Activated naive CD4-positive, alpha-beta T cell treated with anti-CD3 and anti-CD28 coated beads for 36 hours (primary cell): ENCODE data around the gene WNT5A. TPM values are rescaled to one million over a fixed set of nuclear protein-coding genes. Genes with fewer than 3 reads are reported as not detected.

Experiments
- CTCF ChIA-PET: fragments of 350-600 bp; sonication (Branson Sonifier 250); formaldehyde crosslinking; loops from one replicate; lab custom pipeline; 2021; ENCODE audit warnings: antibody characterized with exemption; lab: Charles Lee
- DNase-seq: peaks from one replicate; pipeline ENCODE4 v3.0.0-alpha.2; 2020
- H3K27ac Mint-ChIP-seq: one replicate; pipeline ENCODE4 v1.8.0; 2021; ENCODE audit warnings: mild to moderate bottlenecking, mixed read lengths
- H3K27me3 Mint-ChIP-seq: one replicate; pipeline ENCODE4 v1.8.0; 2021; ENCODE audit warnings: low read depth, mixed read lengths
- H3K36me3 Mint-ChIP-seq: one replicate; pipeline ENCODE4 v1.8.0; 2021; ENCODE audit warnings: low read depth, mixed read lengths
- H3K4me1 Mint-ChIP-seq: one replicate; pipeline ENCODE4 v1.8.0; 2021; ENCODE audit warnings: low read depth, mixed read lengths
- H3K4me3 Mint-ChIP-seq: one replicate; pipeline ENCODE4 v1.8.0; 2021; ENCODE audit warnings: mild to moderate bottlenecking, moderate library complexity, mixed read lengths
- H3K9me3 Mint-ChIP-seq: one replicate; pipeline ENCODE4 v1.8.0; 2021; ENCODE audit warnings: mixed read lengths
- intact Hi-C: fragments of 100-400 bp; cut with micrococcal nuclease; formaldehyde crosslinking; loops from one replicate; pipeline ENCODE4 v1.15.1; 2023
- total RNA-seq, 2 experiments: library from RNA; stranded (reverse); gene quantifications; one replicate each; pipeline ENCODE4 v1.2.3, GENCODE V29; 2021

The WNT5A gene
- total RNA-seq, 2 experiments from 2014 or later, result not detected

DNA sequence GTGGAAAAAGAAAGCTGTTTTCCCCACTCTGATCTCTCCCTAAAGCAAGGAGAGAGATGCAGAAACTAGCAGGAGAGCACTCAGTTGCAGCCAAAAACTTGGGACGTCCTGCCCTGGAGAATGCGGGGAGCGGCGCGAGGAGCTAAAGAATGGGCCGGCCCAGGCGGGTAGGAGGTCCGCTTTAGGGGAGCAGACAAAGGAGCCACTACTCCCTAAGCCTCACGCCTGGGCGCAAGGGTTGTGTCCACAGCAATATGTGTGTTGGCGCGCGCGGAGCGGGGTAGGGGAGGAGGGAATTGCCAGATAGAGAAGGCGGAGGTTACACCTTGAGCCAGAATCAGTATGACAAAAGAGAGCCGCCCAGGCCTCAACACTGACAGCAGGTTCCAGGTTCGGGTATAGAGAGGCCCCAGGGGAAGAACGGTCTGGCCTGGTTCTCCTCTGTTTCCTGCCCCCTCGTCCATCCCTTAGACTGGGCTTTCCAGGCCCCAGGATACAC, 2.9 kb downstream of the WNT5A start:
- intact Hi-C loops, result loop anchor here (1.0 to 5.0 kb wide), 4 partner anchors 238 to 963 kb away; no protein-coding TSS in a partner anchor
- no peaks in the 10 kb centered on the region for H3K9me3 Mint-ChIP-seq
- H3K4me3 Mint-ChIP-seq, result no peak overlapping the region
- H3K36me3 Mint-ChIP-seq, result peaks cover 2% of the 10 kb centered on the region
- DNase-seq, result no peak
- peaks cover 28% of the 10 kb centered on the region for H3K4me1 Mint-ChIP-seq
- peaks cover 82% of the 10 kb centered on the region for H3K27me3 Mint-ChIP-seq
- CTCF ChIA-PET, result no interaction called here
- H3K27ac Mint-ChIP-seq, result no peak overlapping the region

DNA sequence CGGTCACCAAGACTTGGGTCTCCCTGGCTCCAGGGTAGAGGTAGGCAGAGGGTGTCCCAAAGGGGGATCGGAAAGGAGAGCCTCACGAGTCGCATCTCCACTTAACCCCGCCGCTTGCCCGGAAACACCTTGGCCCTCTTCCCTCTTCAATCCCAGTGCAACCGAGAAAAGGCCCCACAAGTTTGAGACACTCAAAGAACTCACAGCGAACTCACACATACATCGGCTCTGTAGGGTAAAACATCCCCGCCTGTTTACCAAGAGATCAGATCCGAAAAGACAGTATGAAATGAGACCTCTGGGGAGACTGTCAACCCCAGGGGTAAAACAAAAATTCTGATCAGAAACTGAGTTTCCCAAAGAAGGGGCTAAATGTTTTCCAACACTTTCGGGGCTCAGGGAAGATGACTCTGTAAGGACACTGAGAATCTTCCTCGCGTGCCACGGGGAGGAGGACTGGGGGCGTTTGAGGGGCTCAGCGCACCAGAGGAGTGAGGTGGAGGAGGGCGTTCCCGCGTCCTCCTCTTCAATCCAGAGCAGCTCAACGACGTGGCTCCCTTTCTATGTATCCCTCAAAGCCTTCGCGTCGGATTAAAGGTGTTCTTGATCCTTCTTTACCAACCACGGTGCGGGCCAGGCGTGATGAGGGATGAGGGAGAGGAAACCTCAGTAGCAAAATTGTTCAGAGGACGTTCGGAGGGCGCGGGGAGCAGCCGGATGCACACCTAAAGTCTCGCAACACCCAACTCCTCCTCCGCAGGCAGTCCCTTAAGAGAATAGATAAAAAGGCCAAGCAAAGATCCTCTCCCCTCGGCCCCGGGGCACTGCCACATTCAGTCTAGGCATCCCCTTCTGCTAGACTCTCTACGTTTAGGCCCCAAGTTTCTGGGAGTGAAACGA, 3.7 kb downstream of the WNT5A start:
- no peak for DNase-seq
- H3K27me3 Mint-ChIP-seq, result peaks cover 79% of the 10 kb centered on the region
- H3K27ac Mint-ChIP-seq, result no peak overlapping the region
- peaks cover 2% of the 10 kb centered on the region for H3K36me3 Mint-ChIP-seq
- H3K4me1 Mint-ChIP-seq, result peaks cover 24% of the 10 kb centered on the region
- intact Hi-C loops, result loop anchor here (1.0 to 5.0 kb wide), 4 partner anchors 239 to 964 kb away; no protein-coding TSS in a partner anchor
- no peak overlapping the region for H3K4me3 Mint-ChIP-seq
- no peaks in the 10 kb centered on the region for H3K9me3 Mint-ChIP-seq
- CTCF ChIA-PET, result no interaction called here

DNA sequence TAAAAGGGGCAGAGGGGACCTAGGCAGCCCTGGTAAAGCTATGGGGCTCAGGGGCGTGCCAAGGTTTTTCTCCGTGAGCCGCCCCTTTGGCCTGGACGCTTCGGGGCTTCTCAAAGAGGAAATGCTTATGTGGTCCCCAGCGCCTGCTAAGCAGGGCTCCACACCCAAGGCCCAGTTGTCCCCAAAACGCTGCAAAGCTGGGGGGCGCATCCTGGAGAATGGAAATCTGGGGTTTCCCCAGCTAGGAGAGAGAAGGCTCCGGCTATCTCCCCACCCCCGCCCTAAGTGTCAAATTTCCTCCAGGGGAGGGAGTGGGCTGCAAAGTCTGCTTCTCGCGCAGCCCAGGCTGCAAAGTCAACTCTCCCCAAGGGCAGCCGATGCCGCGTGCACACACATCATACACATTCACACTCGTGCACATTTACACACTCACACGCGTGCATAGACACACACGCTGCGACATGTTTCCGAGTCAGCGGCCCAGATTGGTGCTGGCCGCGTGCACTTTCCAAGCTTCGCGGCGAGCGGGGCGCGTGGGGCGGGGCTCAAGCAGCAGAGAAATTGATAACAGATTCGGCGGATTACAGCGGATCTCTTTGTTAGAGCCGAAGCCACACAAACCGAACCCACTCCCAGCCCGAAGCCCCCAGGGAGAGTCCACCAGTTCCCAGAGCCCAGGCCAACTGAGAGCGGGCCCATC, 4.5 kb downstream of the WNT5A start:
- intact Hi-C loops, result loop anchor here (5.0 kb wide), 1 partner anchor 965 kb away; no protein-coding TSS in a partner anchor
- Mint-ChIP-seq H3K4me3 (no peak overlapping the region), H3K27ac (no peak overlapping the region), H3K4me1 (peaks cover 22% of the 10 kb centered on the region), H3K9me3 (no peaks in the 10 kb centered on the region), H3K27me3 (peaks cover 75% of the 10 kb centered on the region), H3K36me3 (peaks cover 2% of the 10 kb centered on the region)
- CTCF ChIA-PET, result no interaction called here
- DNase-seq, result no peak

DNA sequence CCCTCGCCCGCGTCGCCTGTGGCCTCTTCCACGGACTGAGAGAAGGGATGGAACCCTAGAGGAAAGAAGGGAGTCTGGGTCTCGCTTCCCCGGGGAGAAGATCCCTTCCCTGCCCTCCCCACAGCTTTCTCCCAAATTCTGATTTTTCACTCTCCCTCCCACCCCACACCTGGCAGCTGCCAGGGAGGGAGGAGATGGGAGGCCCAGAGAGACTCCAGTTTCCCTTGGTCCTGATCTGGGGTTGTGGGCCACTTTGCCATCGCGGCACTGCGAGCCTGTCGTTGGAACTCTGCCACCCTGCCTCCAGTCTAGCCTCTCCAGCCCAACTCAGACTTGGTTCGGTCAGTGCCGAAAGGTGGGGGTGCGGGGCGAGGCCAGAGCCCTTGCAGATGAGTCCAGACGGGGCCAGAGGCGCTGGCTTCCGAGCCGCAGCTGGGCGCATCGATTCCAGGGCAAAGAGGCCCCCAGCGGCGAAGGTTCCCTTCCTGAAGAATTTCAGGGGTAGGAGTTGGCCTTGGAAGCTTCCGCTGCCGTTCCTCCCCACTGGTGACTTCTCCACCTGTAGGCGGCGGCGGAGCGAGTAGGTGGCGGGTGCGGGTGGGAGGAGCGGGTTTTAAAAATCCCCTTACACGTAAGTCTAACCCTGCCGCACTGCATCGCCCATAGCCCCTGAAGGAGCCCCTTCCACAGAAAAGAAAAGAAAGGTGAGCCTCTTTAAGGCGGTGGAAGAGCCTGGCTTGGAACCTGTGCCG, 5.2 kb downstream of the WNT5A start:
- CTCF ChIA-PET, result no interaction called here
- H3K36me3 Mint-ChIP-seq, result peaks cover 2% of the 10 kb centered on the region
- no peaks in the 10 kb centered on the region for H3K9me3 Mint-ChIP-seq
- no peak overlapping the region for H3K27ac Mint-ChIP-seq
- H3K4me3 Mint-ChIP-seq, result no peak overlapping the region
- intact Hi-C loops, result loop anchor here (5.0 kb wide), 1 partner anchor 965 kb away; no protein-coding TSS in a partner anchor
- DNase-seq, result no peak
- H3K27me3 Mint-ChIP-seq, result peaks cover 76% of the 10 kb centered on the region
- peaks cover 19% of the 10 kb centered on the region for H3K4me1 Mint-ChIP-seq

DNA sequence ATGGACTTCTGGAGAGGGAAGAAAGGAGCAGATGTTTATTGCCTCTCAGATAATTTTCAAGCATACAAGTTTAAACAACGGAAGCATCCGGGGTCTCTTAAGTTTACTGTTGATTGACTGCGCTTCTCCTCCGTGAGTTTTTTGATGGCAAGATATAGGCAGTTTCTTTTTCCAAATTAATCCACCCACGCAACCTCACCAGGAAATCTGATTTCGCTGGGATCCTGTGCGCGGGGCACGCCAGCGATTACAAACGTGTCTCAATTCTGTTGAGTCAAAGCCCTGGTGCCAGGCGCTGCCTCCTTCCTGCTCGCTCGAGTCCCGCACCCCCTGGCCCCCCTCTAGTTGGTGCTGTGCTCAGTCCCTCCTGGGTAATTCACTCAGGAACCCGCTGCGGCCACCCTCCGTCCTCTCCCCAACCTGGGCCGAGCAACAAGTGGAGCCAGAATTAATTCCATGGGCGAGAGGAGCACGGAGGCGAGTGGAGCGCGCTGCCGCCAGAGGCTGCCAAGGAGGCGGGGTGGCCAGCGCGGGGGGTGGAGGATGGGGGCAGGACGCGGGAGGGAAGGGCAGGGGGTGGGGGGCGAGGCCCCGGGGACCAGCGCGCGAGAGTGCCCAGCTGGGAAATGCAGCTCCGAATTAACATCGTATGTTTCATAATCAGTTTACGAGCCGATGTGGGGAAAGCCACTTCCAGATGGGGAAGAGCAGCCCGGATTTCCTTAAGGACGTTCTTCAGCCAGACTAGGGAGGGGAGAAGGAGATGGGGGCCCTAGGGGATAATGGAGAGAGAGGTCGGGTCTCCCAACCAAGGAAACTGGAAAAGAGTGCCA, 6.0 kb downstream of the WNT5A start:
- H3K4me1 Mint-ChIP-seq, result peaks cover 14% of the 10 kb centered on the region
- no peaks in the 10 kb centered on the region for H3K9me3 Mint-ChIP-seq
- H3K27me3 Mint-ChIP-seq, result peaks cover 74% of the 10 kb centered on the region
- intact Hi-C loops, result loop anchor here (5.0 kb wide), 1 partner anchor 966 kb away; no protein-coding TSS in a partner anchor
- DNase-seq, result no peak
- H3K36me3 Mint-ChIP-seq, result no peaks in the 10 kb centered on the region
- no peak overlapping the region for H3K27ac Mint-ChIP-seq
- CTCF ChIA-PET, result no interaction called here
- H3K4me3 Mint-ChIP-seq, result no peak overlapping the region

DNA sequence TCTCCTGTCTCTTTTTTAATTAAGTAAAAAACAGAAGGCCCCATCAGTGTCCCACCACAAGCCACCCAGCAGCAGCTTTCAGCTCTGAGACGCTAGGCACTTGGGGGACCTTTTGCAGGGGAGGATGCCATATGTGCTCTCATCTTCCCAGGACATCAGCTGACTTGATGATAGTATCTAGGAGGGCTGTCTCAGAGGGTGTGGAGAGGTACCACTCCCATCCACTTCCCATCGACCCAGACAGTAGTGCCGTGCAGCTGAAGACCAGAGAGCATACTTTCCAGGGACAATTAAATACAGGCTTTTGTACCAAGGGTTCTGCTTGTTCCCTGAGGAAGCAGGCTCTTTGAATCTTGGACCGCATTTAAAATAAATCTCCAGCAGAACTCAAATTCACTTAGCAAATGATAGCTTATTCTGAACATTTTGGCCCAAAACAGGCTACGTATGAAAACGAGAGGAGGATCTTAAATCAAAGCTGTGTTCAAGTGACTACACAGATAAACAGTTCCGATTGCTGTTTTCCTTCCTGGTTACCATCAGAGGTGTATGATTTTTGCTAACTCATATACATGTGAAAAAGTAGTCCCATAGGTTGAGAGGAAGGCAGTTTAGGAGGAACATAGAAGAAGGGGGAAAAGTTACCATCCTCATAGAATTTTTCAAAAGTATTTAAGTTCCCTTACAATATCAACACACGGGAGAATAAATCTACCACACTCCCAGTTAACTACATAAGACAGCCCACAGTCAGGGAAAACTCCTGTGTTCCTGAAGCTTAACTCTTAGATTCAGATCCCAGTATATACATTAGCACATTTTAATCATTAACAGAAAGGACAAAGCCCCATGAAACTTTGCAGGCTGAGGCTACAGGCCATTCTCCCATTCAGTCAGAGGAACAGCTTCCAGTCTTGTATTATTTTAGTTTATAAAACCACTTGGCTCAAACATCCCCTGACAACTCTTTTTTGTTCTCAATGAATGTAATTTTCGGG, 9.5 kb downstream of the WNT5A start:
- Mint-ChIP-seq H3K9me3 (no peaks in the 10 kb centered on the region), H3K4me1 (no peaks in the 10 kb centered on the region), H3K4me3 (no peak overlapping the region), H3K36me3 (no peaks in the 10 kb centered on the region), H3K27ac (no peak overlapping the region), H3K27me3 (peaks cover 45% of the 10 kb centered on the region)
- no peak for DNase-seq
- CTCF ChIA-PET, result no interaction called here
- intact Hi-C loops, result no loop called here

DNA sequence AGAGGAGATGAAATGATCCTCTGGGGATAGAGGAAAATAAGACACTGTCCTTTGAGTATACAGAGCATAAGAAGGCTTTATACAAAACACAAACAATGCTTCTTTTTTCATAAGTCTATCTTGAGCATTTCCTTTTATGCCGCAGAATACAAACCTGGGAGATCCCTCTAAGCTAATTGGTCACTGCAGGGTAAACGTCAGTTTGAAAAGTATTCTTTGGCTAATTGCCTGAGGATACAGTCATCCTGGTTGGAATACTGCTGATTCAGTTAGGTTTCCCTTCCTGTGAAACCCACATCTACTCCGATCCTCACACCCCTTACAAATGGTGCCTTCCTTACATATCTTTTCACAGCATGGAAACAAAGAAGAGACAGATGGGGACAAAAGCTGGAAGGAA, 10.6 kb downstream of the WNT5A start:
- intact Hi-C loops, result no loop called here
- H3K4me3 Mint-ChIP-seq, result no peak overlapping the region
- H3K27me3 Mint-ChIP-seq, result peaks cover 46% of the 10 kb centered on the region
- H3K9me3 Mint-ChIP-seq, result no peaks in the 10 kb centered on the region
- no peak for DNase-seq
- H3K4me1 Mint-ChIP-seq, result no peaks in the 10 kb centered on the region
- CTCF ChIA-PET, result no interaction called here
- H3K36me3 Mint-ChIP-seq, result no peaks in the 10 kb centered on the region
- no peak overlapping the region for H3K27ac Mint-ChIP-seq

DNA sequence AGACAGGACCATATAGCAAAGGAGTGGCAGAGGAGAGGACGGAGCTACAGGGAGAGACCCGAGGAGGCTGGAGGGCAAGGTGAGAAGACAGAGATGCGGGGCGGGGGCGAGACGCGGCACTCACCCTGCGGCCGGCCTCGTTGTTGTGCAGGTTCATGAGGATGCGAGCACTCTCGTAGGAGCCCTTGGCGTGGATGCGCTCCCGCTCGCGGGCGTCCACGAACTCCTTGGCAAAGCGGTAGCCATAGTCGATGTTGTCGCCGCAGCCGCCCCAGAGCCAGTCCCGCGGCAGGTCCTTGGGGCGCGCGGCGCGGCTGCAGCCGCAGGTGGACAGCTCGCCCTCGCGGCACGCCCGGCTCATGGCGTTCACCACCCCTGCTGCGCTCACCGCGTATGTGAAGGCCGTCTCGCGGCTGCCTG, 12.9 kb downstream of the WNT5A start:
- H3K9me3 Mint-ChIP-seq, result no peaks in the 10 kb centered on the region
- DNase-seq, result no peak
- no peaks in the 10 kb centered on the region for H3K36me3 Mint-ChIP-seq
- no peak overlapping the region for H3K27ac Mint-ChIP-seq
- peaks cover 27% of the 10 kb centered on the region for H3K27me3 Mint-ChIP-seq
- CTCF ChIA-PET, result no interaction called here
- no peaks in the 10 kb centered on the region for H3K4me1 Mint-ChIP-seq
- intact Hi-C loops, result no loop called here
- H3K4me3 Mint-ChIP-seq, result no peak overlapping the region

DNA sequence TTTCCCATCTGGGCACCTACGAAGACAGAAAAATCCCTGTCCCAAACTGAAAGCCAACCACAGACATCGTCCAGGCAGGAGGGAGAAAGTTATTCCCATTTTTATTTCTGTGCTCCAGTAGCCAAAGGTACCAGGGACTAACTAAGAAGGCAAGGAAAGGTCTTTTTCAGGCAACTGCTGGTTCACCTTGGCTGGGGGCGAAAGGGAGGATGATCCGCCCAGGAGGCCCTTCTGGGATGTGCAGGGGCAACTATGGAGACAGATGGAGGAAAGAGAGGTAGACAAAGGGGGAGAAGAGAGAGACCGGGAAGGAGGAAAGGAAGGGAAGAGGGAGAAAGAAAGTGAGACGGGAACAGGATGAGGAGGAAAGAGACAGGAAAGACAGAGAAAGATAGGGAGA, 13.3 kb downstream of the WNT5A start:
- H3K4me3 Mint-ChIP-seq, result no peak overlapping the region
- CTCF ChIA-PET, result no interaction called here
- intact Hi-C loops, result no loop called here

DNA sequence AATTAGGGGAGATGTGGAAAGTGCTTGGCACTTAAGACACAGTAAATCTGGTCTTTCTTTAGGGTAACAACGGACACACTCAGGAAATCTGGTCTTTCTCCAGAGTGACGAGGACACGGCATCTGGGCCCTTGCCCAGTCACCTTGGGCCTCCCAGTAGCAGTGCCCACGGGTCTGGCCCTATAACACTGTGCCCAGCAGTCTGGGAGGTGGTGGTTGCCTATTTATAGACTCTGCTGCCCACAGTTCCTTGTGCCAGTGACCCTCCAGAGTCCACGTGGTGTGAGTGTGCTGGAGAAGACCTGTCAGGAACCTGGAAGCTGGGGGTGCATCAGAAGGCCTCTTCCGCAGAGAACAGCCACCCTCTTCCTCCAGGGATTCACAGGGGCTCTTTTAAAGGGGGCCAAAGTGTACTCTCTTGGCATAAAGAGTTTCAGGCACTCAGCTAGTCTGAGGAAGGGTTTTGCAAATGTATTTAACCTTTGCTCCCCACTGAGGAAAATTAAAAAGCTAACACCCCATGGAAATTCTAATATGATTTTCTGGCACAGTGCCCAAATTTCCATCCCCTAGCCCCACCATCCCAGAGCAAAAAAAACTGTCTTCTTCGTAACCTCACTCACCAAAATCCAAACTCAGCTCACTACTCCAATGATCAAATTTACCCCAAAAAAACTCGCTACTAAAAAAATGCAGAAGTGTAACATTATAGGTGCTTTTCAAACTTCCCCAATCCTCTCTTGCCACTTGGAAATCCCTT, 15.4 kb downstream of the WNT5A start:
- Mint-ChIP-seq H3K9me3 (no peaks in the 10 kb centered on the region), H3K36me3 (no peaks in the 10 kb centered on the region), H3K4me3 (no peak overlapping the region), H3K27me3 (peaks cover 16% of the 10 kb centered on the region), H3K27ac (no peak overlapping the region), H3K4me1 (no peaks in the 10 kb centered on the region)
- intact Hi-C loops, result no loop called here
- no peak for DNase-seq
- CTCF ChIA-PET, result no interaction called here

More for the DNA sequence above, 13.3 kb downstream of the WNT5A start:
- no peak for DNase-seq
- H3K27ac Mint-ChIP-seq, result no peak overlapping the region
- no peaks in the 10 kb centered on the region for H3K9me3 Mint-ChIP-seq
- H3K36me3 Mint-ChIP-seq, result no peaks in the 10 kb centered on the region
- no peaks in the 10 kb centered on the region for H3K4me1 Mint-ChIP-seq
- H3K27me3 Mint-ChIP-seq, result peaks cover 25% of the 10 kb centered on the region
